HAP-1 (cell line): Measurements from ENCODE around the gene MRPL23.

ENCODE experiments used
- DNase-seq, 2 experiments: peaks; one replicate each; pipeline ENCODE4 v3.0.0-alpha.2; 2016 to 2020; ENCODE audit warnings: low spot score in 2 of 2
- H3K27me3 ChIP-seq: fragments of 250-450 bp; sonication (Bioruptor Pico); 2 replicates; pipeline ENCODE4 v1.5.1; 2020; ENCODE audit warnings: low read depth, mild to moderate bottlenecking, moderate library complexity
- H3K36me3 ChIP-seq: fragments of 250-450 bp; sonication (Bioruptor Pico); replicated peaks from 2 replicates; pipeline ENCODE4 v1.5.1; 2020; ENCODE audit warnings: mild to moderate bottlenecking
- H3K4me1 ChIP-seq: fragments of 250-450 bp; sonication (Bioruptor Pico); 2 replicates; pipeline ENCODE4 v1.5.1; 2020; ENCODE audit warnings: mild to moderate bottlenecking
- H3K4me3 ChIP-seq: fragments of 250-450 bp; sonication (Bioruptor Pico); 2 replicates; pipeline ENCODE4 v1.5.1; 2020; ENCODE audit warnings: mild to moderate bottlenecking, moderate library complexity
- H3K9me3 ChIP-seq: fragments of 250-450 bp; sonication (Bioruptor Pico); 2 replicates; pipeline ENCODE4 v1.5.1; 2020; ENCODE audit warnings: mild to moderate bottlenecking, moderate library complexity
- in situ Hi-C: fragments of 300-500 bp; cut with MboI; formaldehyde crosslinking; loops from 3 replicates; pipeline ENCODE4 v1.14.3; 2020; ENCODE audit warnings: low sequenced_read_pairs, inconsistent platforms, mixed read lengths

MRPL23 gene

DNA sequence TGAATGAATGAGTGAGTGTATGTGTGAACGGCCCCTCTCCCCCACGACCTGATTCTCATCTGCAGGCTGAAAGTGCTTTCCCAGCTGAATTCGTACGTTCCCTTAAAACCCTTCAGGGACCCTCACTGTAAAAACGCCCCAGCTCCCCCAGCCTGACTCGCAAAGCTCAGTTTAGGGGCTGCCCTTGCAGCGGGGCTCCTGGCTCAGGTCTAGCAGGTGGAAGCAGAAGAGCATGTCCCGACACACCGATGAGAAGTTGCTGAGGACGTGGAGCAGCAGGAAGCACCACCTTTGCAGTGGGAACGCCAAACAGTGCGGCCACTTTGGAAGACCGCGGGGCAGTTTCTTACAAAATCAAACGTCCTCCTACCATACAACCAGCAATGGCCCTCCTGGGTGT, 3.6 kb upstream of the MRPL23 start:
- no peaks in the 10 kb centered on the region for H3K27me3 ChIP-seq
- no peak overlapping the region for H3K4me3 ChIP-seq
- no peaks in the 10 kb centered on the region for H3K9me3 ChIP-seq
- peaks cover 3% of the 10 kb centered on the region; the same call in 1 of the 2 replicates for H3K4me1 ChIP-seq
- in situ Hi-C loops: no loop called here
- no peak for DNase-seq
- H3K36me3 ChIP-seq: no peaks in the 10 kb centered on the region

DNA sequence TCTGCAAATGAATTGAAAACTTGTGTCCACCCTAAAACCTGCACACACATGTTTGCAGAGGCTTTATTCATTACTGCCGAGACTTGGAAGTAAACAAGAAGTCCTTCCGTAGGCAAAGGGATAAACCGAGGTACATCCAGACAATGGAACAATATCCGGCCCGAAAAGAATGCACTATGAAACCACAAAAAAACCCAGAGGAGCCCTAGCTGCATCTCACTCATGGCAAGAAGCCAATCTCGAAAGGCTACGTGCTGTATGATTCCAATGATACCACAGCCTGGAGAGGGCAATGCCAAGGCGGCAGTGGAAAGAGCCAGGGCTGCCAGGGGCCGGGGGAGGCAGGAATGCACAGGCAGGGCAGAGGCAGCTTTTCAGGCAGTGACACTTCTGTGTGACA, 3.2 kb upstream of the MRPL23 start:
- no peaks in the 10 kb centered on the region for H3K27me3 ChIP-seq
- H3K9me3 ChIP-seq: no peaks in the 10 kb centered on the region
- no peaks in the 10 kb centered on the region for H3K36me3 ChIP-seq
- no peak overlapping the region for H3K4me3 ChIP-seq
- in situ Hi-C loops: no loop called here
- no peak for DNase-seq
- peaks cover 3% of the 10 kb centered on the region; the same call in 1 of the 2 replicates for H3K4me1 ChIP-seq

DNA sequence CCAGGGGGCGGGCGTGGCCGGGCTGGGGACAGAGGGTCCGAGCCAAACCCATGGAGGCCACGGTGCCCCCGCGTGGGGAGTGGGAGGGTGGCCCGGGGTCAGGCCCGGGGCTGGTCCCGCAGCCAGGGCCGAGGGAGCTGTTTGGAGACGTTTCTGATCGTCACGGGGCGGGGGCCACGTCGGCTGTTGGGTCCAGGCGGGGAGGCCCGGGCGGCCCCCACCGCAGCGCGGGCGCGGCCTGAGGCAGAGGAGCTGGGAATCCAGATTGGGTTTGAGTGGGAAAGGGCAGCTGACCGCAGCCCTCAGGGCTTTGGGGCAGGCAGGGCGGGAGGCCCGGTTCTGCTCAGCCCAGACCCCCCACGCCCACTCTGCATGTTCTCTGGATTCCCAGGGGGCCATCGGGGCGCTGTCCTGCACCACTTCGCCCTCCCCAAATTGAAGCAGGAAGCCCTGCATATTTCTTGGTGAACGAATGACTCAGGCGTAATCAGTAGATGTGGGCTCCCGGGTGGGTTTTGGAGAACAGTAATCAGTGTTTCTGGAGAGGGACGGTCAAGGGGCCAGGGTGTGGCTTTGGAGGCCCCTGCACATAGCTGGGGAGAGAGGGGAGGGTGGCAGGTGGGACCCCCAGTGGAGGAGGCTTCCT, 583 bp downstream of the MRPL23 start:
- Histone ChIP-seq H3K4me3 (no peak overlapping the region), H3K27me3 (no peaks in the 10 kb centered on the region), H3K36me3 (no peaks in the 10 kb centered on the region), H3K9me3 (no peaks in the 10 kb centered on the region), H3K4me1 (peaks cover 3% of the 10 kb centered on the region; the same call in 1 of the 2 replicates)
- in situ Hi-C loops: no loop called here
- no peak for DNase-seq

DNA sequence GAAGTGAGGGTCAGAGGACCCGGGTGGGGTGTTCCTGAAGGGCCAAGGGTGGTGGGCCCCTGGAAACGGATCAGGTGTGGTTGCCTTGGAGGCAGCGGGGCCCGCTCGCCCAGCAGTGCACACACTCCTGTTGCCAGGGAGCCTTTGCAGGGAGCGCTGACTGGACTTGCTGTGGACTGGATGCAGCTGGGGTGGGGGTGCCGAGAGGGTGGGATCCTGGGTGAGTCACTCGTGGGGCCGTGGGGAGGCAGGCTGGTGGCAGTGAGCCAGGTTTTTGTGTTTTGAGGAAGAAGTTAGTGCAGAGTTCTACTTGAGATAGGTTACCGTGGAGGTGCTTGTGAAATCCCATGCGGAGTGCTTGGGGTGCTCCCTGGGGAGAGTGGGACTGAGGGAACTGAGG, 1.3 kb downstream of the MRPL23 start:
- Histone ChIP-seq H3K4me3 (no peak overlapping the region), H3K9me3 (no peaks in the 10 kb centered on the region), H3K27me3 (no peaks in the 10 kb centered on the region), H3K4me1 (peaks cover 3% of the 10 kb centered on the region; the same call in 1 of the 2 replicates), H3K36me3 (no peaks in the 10 kb centered on the region)
- in situ Hi-C loops: no loop called here
- no peak for DNase-seq

DNA sequence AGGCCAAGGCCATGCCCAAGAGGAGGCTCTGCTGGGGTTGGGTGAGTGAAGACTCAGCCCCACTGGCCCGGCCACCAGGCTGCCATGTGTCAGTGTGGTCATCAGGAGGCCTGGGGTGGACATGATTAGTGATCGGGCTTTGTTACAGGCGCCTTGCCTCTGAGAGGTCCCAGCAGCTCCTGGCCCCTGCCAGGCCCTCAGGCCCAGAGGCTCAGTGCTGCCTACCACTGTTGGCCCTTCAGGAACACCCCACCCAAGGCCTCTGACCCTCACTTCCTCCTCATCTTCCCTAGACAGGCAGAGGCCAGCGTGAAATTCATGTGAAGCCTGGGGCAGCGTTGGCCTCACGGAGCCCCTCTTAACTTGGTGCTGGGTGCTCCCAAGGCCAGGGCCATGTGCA, 2.2 kb downstream of the MRPL23 start:
- Histone ChIP-seq H3K4me3 (no peak overlapping the region), H3K27me3 (no peaks in the 10 kb centered on the region), H3K9me3 (no peaks in the 10 kb centered on the region), H3K4me1 (no peaks in the 10 kb centered on the region), H3K36me3 (no peaks in the 10 kb centered on the region)
- in situ Hi-C loops: no loop called here
- no peak for DNase-seq

DNA sequence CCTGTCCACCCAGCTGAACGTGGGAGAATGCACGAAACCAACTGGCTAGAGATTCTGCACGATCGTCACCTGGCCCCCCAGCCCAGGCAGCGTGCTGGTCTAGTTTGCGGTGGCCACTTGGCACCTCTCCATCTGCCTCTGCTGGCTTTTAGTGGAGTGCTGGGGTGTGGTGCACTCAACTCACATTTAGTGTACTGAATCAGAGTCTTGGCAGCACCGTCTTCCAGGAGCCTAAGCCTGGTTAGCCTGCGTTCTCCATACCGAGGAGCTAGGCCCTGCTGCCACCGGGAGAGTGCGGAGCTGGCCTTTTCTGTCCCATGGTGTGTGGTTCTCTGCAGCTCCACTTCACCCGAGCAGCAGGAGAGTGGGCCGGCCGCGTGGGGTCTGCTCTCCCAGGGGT, 2.8 kb downstream of the MRPL23 start:
- in situ Hi-C loops: no loop called here
- DNase-seq: no peak
- Histone ChIP-seq H3K4me3 (no peak overlapping the region), H3K4me1 (no peaks in the 10 kb centered on the region), H3K9me3 (no peaks in the 10 kb centered on the region), H3K27me3 (no peaks in the 10 kb centered on the region), H3K36me3 (no peaks in the 10 kb centered on the region)

DNA sequence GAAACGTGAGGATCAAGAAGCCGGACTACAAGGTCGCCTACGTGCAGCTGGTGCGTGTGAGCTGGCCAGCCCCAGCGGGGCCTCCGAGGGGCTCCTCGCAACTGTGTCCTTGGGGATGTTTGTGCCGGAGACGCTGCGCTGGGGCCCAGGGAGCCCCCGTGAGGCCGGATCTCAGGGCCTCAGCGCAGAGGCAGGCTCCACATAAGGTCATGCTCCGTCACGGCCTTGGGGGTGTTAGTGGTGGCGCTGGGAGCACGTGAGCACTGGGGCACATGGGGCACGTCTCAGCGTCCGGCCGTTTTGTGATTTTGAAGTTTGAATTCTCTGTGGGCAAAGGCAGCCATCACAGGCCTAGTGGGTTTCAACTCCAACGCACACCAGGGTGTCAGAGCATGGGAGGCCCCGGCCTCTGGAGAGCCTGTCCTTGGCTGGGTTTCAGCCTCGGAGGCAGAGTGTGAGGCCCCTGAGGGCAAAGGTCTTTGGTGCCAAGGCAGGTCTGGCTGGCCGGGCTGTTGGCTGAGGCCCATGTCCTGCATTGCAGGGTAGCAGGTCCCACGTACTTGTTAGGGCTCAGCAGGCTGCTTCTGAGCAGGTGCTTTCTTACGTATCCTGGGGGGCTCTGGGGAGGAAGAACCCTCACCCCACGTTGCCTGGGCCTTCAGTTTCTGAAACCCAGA, 5.8 kb downstream of the MRPL23 start:
- in situ Hi-C loops: no loop called here
- Histone ChIP-seq H3K27me3 (no peaks in the 10 kb centered on the region), H3K4me1 (no peaks in the 10 kb centered on the region), H3K36me3 (no peaks in the 10 kb centered on the region), H3K9me3 (no peaks in the 10 kb centered on the region), H3K4me3 (no peak overlapping the region)
- DNase-seq: no peak

DNA sequence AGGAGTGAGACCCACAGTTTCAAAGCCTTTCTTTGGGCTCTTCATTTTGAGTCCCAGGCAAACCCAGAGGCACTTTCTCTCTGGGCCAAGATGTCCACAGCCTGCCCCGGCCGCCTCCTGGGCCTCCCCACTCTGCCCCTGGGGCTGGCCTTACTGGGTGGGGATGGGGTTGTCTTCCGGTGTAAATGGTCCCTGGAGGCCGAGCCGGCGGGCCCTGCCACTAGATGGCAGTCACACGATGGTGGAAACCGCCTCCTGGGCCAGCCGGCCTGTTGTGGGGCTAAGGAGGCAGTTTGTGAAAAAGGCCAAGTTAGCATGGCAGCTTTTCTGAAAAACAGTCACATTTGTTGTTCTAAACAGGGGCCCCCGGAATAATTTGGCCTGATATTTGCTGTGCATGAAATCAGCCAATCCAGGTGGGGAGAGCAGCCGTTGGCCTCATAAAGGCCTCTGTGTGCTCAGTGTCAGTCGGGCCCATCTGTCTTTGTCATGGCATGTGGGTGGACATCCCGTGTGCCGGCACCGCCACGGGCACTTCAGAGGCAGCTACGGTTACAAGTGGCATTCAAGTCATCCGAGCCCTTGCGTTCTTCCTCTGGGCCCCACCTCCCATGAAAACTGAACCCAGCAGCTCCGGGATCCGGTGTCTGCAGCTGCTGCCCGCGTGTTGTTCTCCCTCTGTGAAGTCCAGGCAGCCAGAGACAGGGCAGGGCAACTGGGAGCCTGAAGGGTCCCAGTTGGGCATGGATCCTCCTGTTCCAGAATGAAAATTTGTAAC, 6.5 kb downstream of the MRPL23 start:
- no peaks in the 10 kb centered on the region for H3K36me3 ChIP-seq
- DNase-seq: peak in 1 of 2 experiments; percentile 41

DNA sequence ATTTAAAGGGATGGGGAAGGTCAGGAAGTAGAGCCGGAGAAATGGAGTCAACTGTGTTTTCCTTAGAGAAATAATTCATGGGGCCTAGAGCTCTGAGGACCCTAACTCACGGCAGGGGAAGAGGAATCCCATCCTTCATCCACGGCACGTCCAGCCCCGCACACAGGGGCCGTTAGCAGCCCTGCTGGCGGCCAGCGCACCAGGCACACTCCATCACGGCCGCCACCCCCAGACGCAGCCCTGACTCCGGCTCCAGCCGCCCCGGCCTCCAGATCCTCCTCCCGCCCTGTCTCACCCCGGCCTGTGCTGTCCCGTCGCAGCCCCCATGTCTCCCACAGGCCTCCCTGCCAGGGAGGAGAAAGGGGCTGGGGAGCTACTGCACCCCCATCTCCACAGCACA, 11.2 kb downstream of the MRPL23 start:
- no peaks in the 10 kb centered on the region for H3K36me3 ChIP-seq
- H3K27me3 ChIP-seq: no peaks in the 10 kb centered on the region
- DNase-seq: no peak
- no peaks in the 10 kb centered on the region for H3K9me3 ChIP-seq
- H3K4me1 ChIP-seq: no peaks in the 10 kb centered on the region
- in situ Hi-C loops: no loop called here
- H3K4me3 ChIP-seq: no peak overlapping the region

More for the DNA sequence above, 6.5 kb downstream of the MRPL23 start:
- no peaks in the 10 kb centered on the region for H3K27me3 ChIP-seq
- in situ Hi-C loops: no loop called here
- H3K9me3 ChIP-seq: no peaks in the 10 kb centered on the region
- no peaks in the 10 kb centered on the region for H3K4me1 ChIP-seq
- H3K4me3 ChIP-seq: no peak overlapping the region

DNA sequence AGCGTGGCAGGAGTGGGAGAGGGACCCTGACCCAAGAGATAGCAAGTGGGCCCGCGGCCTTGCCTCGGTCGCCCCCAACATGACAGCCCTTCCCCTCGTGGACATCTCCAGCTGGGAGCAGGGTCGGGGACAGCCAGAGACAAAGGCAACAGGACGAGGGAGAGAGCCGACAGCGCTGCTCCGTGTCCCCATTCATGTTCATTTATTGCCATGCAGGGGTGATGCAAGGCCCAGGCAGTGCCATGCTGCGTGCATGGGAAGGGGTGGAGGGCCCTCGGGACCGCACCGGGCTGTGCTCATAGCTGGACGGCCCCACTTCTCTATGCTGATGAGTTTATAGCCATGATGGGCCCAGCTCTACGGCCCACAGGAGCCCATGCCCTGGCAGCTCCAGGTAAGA, 12.7 kb downstream of the MRPL23 start:
- no peak overlapping the region for H3K4me3 ChIP-seq
- H3K4me1 ChIP-seq: no peaks in the 10 kb centered on the region
- no peaks in the 10 kb centered on the region for H3K27me3 ChIP-seq
- H3K9me3 ChIP-seq: no peaks in the 10 kb centered on the region
- DNase-seq: peak in 1 of 2 experiments; percentile 5
- in situ Hi-C loops: no loop called here
- H3K36me3 ChIP-seq: no peaks in the 10 kb centered on the region

DNA sequence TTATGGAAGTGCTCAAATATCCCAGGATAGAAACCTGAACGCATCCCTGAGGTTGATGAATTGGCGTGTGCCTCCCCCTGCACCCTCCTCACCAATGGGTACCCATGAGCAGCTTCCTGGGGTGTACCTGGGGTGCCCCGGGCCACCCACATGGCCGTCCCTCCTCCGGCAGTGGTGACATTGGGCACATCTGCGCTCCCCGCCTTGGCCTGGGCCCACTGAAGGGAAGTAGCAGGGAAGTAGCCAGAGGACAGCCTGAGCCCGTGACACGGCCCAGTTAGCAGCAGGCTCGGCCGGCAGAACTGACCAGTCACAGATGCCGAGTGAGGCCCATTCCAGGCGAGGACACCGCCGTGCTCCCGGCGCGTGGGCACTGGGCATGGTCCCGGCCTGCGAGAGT, 16.7 kb downstream of the MRPL23 start:
- Histone ChIP-seq H3K36me3 (no peaks in the 10 kb centered on the region), H3K27me3 (no peaks in the 10 kb centered on the region), H3K4me3 (no peak overlapping the region), H3K4me1 (no peaks in the 10 kb centered on the region), H3K9me3 (no peaks in the 10 kb centered on the region)
- no peak for DNase-seq
- in situ Hi-C loops: no loop called here

DNA sequence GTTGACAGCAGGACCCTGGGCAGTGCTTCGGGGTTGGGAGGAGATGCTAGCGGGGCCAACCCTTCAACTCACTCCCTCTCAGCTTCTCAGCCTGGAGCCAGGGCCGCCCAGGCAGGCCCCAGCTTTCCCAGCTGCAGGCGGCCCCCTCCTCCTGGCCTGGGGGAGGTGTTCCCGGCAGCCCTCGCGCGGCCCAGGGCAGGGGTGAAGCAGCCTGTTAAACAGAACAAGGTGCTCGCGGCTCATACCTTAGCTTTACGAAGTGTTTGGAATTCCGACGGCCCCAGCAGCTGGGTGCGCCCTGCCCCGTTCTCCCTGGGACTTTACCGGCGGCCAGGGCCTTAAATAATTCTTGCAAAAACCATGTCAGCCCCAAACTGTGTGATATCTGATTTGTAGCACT, 17.2 kb downstream of the MRPL23 start:
- Histone ChIP-seq H3K4me3 (no peak overlapping the region), H3K4me1 (no peaks in the 10 kb centered on the region), H3K27me3 (no peaks in the 10 kb centered on the region), H3K9me3 (no peaks in the 10 kb centered on the region), H3K36me3 (no peaks in the 10 kb centered on the region)
- no peak for DNase-seq
- in situ Hi-C loops: no loop called here

DNA sequence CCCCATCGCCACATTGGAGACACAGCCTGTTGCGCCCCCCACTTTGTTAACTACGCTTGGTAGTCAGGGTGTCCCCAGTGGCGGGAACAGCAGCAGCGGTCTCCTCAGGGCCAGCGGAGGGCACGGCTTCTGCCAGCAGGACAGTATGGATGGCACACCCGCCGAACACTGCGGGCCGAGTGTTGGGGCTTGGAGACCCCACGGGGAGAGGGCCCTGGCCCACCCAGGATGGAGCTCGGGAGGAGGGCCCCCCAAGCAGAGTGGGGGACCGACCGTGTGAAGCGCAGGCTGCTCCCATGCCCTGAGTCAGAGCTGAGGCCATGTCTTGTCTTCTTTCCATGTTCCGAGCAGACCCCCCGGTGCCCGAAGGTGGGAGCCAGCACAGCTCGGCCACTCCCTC, 17.8 kb downstream of the MRPL23 start:
- no peak for DNase-seq
- H3K9me3 ChIP-seq: no peaks in the 10 kb centered on the region
- H3K4me1 ChIP-seq: no peaks in the 10 kb centered on the region
- no peaks in the 10 kb centered on the region for H3K27me3 ChIP-seq
- H3K36me3 ChIP-seq: no peaks in the 10 kb centered on the region
- in situ Hi-C loops: no loop called here
- no peak overlapping the region for H3K4me3 ChIP-seq

DNA sequence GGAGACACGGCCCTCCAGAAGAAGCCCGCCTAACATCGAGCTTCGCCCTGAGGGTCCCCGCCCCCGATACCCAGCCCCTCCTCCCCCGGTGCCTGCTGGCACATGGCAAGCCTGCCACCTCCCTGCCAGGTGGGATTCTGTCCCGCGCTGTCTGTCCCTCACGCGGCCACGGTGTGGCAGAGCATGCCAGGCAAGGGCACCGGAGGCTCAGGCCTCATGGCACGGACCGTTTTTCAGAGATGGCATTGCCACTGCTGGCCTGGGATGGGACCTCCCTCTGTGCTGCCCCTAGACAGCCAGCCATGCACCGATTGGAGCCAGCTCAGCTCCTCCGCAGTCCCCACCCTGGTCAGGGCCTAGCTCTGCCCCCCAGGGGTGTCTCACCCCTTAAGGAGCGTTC, 19.4 kb downstream of the MRPL23 start:
- no peak for DNase-seq
- Histone ChIP-seq H3K9me3 (no peaks in the 10 kb centered on the region), H3K36me3 (no peaks in the 10 kb centered on the region), H3K4me3 (no peak overlapping the region), H3K4me1 (no peaks in the 10 kb centered on the region), H3K27me3 (no peaks in the 10 kb centered on the region)
- in situ Hi-C loops: no loop called here
